ENCODE results near the gene DEFB125. TPM values are rescaled to one million over a fixed set of nuclear protein-coding genes. Genes with fewer than 3 reads are reported as not detected.

The DEFB125 gene
- total RNA-seq, 1 experiment from 2014 or later: not detected

- intact Hi-C loops (cut with micrococcal nuclease; ENCODE audit: unreplicated experiment): no loop called here
- BruUV-seq (replicated peaks): no TSS peak
Observed at GRCh38 chr20:61230-61629, 26.2 kb upstream of the DEFB125 start.

DNA sequence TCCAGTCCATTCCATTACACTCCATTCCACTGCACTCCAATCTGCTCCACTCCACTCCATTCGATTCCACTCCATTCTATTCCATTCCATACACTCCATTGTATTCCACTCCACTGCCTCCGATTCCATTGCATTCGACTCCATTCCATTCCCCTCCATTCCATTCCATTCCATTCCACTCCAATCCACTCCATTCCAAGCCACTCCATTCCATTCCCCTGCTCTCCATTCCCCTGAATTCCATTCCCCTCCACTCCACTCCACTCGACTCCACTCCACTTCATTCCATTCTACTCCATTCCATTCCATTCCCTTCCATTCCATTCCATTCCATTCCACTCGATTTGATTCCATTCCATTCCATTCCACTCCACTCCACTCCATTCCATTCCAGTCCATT is 25.7 kb upstream of the DEFB125 start:
- ChIA-PET CTCF (no interaction called here), POLR2A (no interaction called here)
- intact Hi-C loops (cut with micrococcal nuclease; ENCODE audit: unreplicated experiment) (no loop called here), in situ Hi-C loops (cut with HindIII; ENCODE audit: low pct_unique_long_range_greater_than_20kb, low sequenced_read_pairs) (no loop called here)
- ATAC-seq (no peak), DNase-seq (ENCODE audit: low read depth, low spot score) (no peak)
- no peaks in the 10 kb centered on the region for H3K27me3 ChIP-seq (ENCODE audit: control insufficient read depth, insufficient read depth, low read length)
- no TSS peak for BruUV-seq (replicated peaks)
- H3K9me3 ChIP-seq (ENCODE audit: control insufficient read depth, insufficient read depth, low read depth, low read length): no peaks in the 10 kb centered on the region
- H3K36me3 ChIP-seq (ENCODE audit: control insufficient read depth, insufficient read depth, low read length): no peaks in the 10 kb centered on the region
- TF ChIP-seq, protein P1, sequence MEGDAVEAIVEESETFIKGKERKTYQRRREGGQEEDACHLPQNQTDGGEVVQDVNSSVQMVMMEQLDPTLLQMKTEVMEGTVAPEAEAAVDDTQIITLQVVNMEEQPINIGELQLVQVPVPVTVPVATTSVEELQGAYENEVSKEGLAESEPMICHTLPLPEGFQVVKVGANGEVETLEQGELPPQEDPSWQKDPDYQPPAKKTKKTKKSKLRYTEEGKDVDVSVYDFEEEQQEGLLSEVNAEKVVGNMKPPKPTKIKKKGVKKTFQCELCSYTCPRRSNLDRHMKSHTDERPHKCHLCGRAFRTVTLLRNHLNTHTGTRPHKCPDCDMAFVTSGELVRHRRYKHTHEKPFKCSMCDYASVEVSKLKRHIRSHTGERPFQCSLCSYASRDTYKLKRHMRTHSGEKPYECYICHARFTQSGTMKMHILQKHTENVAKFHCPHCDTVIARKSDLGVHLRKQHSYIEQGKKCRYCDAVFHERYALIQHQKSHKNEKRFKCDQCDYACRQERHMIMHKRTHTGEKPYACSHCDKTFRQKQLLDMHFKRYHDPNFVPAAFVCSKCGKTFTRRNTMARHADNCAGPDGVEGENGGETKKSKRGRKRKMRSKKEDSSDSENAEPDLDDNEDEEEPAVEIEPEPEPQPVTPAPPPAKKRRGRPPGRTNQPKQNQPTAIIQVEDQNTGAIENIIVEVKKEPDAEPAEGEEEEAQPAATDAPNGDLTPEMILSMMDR (IDR thresholded peaks at IDR 0.05): no peak
- TF ChIP-seq TCF7L2 (IDR thresholded peaks at IDR 0.05; ENCODE audit: low read depth, low read length): no peak
- no peak for TF ChIP-seq SIN3A (IDR thresholded peaks at IDR 0.05; ENCODE audit: borderline replicate concordance, insufficient read depth, low read depth, low read length)
- TF ChIP-seq REST (IDR thresholded peaks at IDR 0.05; ENCODE audit: insufficient read depth in 1 of 2, low read depth in 2 of 2, low read length in 1 of 2): no peak
- no peak for TF ChIP-seq POLR2AphosphoS5 (IDR thresholded peaks at IDR 0.05; ENCODE audit: low read depth, low read length)
- H3K4me3 ChIP-seq (ENCODE audit: low read depth in 2 of 2, low read length in 2 of 2): no peak overlapping the region
- no peaks in the 10 kb centered on the region for H3K4me1 ChIP-seq (ENCODE audit: control insufficient read depth, insufficient read depth, low read length)
- H3K27ac ChIP-seq (ENCODE audit: low read length): no peak overlapping the region

More at GRCh38 chr20:61230-61629, 26.2 kb upstream of the DEFB125 start:
- Histone ChIP-seq H3K27me3 (ENCODE audit: control insufficient read depth, insufficient read depth, low read length) (no peaks in the 10 kb centered on the region), H3K27ac (ENCODE audit: low read length) (no peak overlapping the region), H3K4me1 (ENCODE audit: control insufficient read depth, insufficient read depth, low read length) (no peaks in the 10 kb centered on the region), H3K36me3 (ENCODE audit: control insufficient read depth, insufficient read depth, low read length) (no peaks in the 10 kb centered on the region), H3K4me3 (ENCODE audit: low read depth in 2 of 2, low read length in 2 of 2) (no peak overlapping the region), H3K9me3 (ENCODE audit: control insufficient read depth, insufficient read depth, low read depth, low read length) (no peaks in the 10 kb centered on the region)
- ChIA-PET CTCF (no interaction called here), POLR2A (no interaction called here)
- DNase-seq (ENCODE audit: low read depth, low spot score) (no peak), ATAC-seq (no peak)
- TF ChIP-seq POLR2AphosphoS5 (IDR thresholded peaks at IDR 0.05; ENCODE audit: low read depth, low read length): no peak
- no peak for TF ChIP-seq REST (IDR thresholded peaks at IDR 0.05; ENCODE audit: insufficient read depth in 1 of 2, low read depth in 2 of 2, low read length in 1 of 2)
- in situ Hi-C loops (cut with HindIII; ENCODE audit: low pct_unique_long_range_greater_than_20kb, low sequenced_read_pairs): no loop called here
